ENCODE measurements around the gene FOXE3.

FOXE3 gene

DNA sequence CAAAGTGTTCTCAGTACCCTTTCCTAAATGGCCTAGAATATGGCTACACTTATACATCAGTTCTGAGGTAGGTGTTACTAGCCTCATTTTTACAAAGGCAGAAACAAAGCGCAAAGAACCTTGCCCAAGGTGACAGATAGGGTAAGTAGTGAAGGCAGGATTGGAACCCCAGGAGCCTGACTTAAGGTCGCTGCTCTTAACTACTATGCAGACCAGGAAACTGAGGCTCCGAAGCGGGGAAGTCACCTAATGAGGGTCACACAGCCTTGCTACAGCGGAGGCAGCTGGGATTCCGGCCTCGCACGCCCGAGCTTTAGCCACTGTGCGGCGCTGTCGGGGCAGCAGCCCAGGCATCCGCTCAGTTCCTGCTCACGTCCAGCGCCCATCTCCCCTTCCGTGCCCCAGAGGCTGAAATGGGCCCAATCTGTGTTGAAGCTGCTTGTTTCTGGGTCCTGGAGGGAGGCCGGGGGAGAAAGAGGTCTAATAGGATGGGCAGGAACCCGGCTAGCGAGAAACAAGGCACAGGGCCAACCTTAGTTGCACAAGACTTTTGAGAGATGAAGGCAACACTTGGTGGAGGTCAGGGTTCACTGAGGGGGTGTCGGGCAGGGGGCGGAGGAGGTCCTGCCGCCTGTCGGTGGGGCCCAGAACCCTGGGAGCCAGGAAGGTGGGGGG is 20.4 kb downstream of the FOXE3 start:
- DNase-seq = peak; percentile 40

DNA sequence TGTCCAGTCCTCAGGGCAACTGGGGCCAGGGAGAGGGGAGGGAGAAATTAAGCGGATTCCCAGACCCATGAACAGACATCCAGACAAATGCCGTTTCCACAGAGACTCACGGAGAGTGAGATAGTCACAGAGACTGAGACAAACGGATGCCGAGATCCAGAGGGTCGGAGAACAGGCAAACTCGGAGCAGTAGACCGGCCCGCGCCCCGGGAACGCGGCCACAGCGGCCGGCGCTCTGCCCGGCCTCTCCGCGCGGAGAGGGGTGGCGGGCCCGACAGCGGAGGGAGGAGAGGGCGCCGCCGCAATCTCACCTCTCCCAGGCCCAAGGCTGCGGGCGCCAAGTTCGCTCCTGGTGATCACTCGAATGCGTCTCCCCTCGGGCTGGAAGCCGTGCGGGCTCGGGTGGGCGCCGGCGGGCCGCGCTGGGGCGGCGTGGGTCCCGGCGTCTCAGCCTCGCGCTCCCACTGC is 20.9 kb downstream of the FOXE3 start:
- DNase-seq = no peak

DNA sequence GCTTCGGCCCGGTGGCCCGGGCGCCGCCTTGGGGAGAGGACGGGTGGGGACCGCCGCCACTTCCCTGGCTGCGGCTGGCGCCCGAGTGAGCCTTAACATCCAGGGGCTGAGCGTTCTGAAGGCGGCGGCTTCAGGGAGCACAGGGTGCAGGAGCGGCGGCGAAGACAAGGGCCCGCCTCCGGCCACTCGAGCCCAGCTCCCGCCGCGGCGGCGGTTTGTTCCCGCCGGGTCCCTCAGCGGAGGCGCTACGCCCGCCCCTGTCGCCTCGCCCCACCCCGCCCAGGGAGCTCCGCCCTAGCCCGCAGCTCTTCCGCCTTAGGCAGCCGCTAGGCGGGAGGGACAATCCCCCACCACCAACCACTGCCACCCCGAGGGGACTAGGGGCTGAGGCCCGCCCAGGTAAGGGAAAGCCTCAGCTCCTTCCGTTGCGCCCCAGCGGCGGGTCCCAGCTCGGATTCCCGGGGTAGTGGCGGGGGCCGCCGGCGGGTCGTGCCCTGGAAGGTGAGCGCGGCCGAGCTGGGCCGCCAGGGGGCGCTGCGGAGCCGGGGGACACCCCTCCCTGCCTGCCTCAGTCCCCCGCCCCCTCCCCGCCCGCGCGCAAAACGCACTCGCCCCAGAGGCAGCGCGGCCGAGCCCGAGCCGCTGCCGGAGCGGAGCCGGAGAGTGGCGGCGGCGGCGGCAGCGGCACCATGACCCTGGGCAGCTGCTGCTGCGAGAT is 21.5 kb downstream of the FOXE3 start, which contains the start of gene FOXD2:
FOXD2 (plus strand) TSS at position 598 of the 718 bp plus-strand sequence; CDS start at position 690, 92 bp downstream.
- peak; percentile 85 for DNase-seq

DNA sequence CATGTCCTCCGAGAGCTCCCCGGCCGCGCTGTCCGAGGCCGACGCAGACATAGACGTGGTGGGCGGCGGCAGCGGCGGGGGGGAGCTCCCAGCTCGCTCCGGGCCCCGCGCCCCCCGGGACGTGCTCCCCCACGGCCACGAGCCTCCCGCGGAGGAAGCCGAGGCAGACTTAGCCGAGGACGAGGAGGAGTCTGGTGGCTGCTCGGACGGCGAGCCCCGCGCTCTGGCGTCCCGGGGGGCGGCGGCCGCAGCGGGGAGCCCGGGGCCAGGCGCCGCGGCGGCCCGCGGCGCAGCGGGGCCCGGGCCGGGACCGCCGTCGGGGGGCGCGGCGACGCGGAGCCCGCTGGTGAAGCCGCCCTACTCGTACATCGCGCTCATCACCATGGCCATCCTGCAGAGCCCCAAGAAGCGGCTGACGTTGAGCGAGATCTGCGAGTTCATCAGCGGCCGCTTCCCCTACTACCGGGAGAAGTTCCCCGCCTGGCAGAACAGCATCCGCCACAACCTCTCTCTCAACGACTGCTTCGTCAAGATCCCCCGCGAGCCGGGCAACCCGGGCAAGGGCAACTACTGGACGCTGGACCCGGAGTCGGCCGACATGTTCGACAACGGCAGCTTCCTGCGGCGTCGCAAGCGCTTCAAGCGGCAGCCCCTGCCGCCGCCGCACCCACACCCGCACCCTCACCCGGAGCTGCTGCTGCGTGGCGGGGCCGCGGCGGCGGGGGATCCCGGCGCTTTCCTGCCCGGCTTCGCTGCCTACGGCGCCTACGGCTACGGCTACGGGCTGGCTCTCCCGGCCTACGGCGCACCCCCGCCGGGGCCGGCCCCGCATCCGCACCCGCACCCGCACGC is 22.3 kb downstream of the FOXE3 start:
- DNase-seq = no peak

DNA sequence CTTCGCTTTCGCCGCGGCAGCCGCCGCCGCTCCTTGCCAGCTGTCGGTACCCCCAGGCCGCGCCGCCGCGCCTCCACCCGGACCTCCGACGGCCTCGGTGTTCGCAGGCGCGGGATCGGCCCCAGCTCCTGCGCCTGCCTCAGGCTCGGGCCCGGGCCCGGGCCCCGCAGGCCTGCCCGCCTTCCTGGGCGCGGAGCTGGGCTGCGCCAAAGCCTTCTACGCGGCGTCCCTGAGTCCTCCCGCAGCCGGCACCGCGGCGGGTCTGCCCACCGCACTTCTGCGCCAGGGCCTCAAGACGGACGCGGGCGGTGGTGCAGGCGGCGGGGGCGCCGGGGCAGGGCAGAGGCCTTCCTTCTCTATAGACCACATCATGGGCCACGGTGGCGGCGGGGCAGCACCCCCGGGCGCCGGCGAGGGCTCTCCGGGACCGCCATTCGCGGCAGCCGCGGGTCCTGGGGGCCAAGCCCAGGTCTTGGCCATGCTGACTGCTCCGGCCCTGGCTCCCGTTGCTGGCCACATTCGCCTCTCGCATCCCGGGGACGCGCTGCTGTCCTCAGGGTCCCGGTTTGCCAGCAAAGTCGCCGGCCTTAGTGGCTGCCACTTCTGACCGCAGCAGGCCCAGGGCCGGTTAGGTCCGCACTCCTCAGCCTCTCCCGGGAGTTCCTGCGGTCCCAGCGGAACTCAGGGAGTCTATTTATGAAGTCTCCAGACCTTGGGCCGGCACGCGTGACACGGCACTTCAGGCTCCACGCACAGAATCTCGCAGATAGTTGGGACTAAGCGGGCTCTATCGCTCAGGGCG is 23.1 kb downstream of the FOXE3 start:
- DNase-seq = no peak

DNA sequence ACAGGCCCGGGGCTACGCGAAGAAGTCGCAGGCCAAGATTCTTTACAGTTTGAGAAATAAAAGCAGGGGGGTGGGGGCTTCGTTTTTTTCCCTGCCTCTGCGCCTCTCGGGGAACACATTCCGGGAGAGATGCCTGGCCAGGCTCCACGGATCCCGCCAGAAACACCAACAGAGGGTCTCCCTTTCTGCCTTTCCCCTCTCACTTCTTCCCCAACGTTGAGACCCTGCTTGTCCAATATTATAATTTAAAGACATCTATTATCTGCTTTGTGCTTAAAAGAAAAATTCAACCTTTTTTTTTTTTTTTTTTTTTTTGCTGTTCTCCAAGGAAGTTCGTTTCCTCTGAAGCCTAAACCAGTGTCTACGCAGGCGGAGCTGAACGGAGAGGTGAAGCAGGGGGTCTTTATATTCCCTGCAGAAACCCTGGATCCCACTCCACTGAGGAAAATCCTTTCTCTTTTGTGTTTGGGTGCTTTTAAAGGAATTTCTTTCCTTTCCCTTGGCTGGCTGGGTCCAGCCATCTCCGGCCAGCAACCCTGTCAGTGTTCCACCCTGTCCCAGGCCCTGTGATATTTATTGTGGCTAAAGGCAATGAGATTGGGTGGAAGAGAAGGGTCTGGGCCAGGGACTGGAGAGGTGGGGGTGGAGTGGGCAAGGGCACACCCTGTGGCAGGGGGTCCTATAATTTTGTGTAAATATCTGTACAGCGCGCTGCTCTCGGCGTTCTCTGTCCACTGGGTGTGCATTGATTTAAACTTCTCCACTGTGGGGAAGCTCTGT is 23.9 kb downstream of the FOXE3 start:
- no peak for DNase-seq

DNA sequence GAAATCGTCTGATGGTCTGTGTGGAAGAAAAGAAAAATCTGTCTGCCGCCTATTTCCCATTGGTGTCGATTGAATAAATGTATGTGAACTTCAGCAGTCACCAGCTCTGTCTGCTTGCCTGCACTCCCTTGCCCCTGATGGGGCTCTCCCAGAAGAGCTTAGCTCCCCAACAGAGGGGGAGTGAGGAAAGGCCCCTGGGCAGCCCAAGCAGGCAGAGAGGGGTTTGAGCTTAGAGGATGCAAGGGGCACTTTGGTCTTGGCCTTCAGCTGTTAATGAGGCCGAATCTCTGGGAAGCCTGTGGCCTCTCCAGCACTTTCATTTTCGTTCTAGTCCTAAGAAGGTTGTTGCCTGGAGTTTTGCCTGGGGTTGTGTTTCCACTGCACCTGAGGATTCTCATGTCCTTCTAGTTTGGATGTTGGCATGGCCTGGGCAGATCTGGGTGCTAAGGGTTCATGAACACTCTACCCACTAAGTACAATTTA is 24.6 kb downstream of the FOXE3 start:
- no peak for DNase-seq

DNA sequence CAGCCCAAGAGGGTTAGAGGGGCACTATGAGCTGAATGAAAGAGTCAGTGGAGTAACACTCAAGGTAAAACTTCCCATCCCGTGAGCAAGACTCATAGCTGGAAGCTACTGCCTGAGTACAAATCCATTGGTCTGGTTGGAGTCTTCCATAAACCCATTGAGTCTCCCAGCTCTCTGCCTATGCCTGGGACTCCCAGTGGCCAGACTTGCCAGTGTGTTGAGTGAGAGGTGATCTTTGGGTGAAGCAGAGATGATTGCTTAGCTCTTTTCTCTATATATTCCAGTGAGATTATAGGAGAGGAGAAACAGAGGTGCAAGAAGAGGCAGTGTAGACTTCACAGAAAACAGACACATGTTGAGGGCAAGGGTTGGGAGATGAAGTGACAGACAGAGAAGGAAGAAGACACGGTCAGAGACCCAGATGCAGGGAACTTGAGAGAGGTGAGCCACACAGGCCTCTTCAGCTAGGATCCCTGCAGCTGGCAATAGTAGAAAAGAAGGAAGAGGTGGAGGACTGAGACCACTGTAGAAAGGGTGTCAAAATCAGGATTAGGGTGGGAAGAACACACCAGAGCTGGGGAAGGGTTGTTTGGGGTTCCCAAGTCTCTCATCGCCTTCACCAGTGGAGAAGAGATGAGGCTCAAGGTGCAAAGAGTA is 25.5 kb downstream of the FOXE3 start:
- no peak for DNase-seq

DNA sequence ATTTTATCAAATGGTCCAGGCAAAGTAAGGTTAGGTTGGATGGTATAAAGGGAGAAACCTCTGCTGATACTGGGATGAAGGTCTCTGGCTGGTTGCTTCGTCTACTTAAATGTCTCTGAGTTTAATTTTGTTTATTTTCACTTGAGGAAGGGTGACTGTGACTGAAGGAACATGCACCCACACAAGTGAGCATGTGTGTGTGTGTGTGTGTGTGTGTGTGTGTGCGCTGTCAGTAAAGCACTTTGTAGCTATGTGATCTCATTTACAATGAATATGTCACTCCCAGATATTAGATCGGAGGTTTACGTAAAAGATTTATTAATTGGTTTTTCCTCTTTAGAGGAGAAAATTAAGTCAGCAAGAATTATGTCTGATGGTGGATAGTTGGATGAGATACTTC is 26.1 kb downstream of the FOXE3 start:
- DNase-seq = no peak

DNA sequence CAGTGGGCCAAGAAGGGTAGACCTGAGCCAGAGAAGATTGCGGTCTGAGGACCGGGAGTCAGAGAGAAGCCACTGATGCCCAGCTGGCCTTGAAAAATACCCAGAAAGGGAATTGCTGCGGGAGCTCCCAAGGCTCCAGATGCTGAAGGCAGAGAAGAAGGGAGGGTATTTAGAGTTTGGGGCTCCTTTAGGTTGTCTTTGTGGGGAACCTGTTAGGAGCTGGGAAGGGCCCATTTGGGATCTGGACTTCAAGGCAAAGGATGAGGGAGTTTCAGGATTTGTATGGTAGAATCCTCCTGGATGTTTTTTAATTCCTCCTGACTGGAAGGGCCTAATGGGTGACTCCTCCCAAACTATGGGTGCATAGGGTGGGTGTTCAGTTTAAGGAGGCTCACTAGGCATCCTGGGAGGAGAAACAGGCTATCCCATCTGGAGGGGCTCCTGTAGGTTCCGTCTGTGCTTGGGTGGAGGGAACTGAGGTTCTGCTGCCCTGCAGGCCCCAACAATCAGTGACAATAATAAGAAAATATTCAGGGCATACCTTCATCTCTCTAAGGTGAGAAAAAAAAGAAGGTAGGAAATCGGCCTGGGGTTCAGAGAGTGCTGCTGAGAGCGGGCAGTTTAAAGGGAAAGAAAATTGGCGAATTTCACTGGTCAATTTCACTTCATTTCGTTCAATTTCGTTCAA is 26.9 kb downstream of the FOXE3 start:
- no peak for DNase-seq

DNA sequence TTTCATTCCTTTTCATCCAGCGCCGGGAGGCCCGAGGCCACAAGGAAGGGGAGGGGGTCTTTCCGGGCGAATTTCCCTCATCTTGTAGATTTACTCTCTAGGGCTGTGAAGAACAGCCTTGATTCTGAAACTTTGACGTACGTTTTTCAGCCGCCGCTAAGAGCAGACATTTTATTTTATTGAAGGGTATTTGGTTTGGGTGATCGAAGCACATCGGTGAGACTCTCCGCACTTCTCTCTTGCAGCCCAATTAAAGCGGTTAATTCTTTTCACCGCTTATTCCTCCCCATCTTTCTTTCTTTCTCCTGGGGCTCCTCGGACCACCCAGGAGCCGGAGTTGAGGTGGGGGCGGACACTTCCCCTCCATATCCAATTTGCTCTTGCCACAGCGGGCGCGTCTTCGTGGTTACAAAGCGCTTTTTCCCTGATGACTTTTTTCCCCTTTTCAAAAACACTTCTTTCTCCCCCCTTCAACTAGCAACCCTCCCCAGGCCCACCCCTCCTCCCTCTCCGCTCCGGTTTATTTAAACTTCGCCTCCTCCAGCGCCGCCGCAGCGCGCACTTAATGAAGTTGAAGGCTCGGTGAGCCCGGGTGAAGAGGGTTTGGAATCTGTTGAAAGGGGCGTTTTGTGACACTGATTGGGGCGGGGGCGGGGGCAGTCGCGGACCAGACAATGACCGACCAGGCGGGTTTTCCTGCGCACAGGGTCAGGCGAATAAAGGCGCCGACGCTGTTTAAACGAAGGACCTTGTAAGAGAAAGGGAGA is 27.6 kb downstream of the FOXE3 start:
- DNase-seq = no peak

DNA sequence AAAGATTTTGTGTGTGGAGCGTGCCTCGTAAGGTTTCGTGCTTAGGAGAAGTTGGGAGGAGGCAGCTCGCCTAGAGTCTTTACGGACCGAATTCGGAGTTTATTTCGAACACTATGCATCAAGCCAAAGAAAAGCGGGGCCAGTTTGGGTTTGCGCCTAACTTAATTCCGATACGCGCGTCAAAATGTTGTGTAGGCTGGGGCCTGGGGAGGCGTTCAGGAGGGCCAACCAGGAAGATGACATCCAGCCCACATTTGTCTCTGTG is 28.1 kb downstream of the FOXE3 start:
- no peak for DNase-seq

DNA sequence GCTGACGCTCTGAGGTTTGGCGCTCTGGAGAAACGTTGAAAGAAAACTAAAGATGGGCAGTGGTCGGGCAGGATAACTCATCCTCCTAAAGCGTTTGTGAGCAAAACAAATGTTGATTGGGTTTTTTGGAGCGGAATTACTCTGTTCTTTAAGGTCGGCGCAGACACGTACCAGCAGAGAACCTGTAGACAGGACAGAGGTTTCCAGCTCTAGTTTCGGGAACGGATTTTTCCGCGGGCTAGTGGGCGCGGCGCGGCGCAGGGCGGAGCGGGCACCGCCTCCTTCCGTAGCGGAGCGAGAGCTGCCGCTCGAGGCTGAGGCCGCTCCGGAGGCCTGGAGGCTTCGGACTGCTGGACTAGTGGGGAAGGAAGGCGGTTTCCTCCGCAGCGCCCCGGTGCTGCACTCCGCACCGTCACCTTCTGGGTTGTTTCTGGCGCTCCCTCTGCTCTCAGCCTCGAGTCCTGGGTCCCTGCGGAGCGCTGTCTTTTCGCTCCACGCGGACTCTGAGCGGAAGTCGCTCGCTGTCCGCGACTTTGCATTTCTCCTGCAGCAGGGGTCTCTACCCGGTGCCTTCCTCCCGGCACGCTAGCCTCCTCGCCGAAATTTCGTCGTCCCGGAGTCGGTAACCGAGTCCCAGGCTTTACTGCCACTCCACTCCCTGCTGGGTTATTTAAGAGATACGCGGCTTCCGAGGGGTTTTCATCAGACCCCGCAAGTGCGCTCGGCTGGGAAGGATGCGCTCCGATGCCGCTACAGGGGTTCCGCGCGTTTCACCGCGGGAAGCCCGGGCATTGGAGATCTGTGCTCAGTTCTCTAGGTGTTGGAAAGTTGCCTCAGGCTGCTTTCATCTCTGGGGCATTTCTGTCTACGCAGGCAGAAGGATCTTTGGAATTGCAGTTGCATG is 28.7 kb downstream of the FOXE3 start:
- no peak for DNase-seq

DNA sequence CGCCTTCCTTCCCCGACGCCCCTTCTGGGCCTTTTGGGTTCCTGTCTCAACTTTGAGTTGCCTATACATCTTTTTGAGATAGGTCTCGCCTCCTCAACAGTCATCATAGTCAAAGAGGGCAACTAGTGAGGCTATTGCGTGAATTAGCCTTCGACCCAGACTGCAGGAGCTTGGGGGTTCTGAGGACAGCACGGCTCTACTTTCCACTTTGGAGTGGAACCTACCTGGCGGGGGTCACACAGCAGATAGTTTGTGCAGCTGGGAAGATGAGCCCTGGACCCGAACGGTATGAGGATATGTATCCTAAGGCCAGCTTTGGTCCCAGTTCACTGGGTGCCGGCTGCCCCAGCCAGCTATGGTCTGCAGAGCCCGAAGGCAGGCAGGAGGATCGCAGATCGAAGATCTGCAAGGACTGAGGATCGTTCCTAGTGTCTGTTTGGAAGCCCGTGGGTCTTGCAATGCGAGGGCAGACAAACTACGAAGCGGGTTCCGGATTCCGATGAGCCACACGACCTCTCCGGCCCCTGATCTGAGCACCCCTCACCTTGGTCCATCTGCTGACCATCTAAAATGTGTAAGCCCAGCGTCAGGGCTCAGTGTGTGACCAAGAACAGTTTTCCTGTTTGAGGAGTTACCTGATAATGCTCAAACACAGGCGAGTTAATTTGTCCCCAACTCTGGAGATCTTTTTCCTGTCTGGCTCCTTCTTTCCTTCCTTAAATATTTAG is 29.9 kb downstream of the FOXE3 start:
- DNase-seq = no peak

DNA sequence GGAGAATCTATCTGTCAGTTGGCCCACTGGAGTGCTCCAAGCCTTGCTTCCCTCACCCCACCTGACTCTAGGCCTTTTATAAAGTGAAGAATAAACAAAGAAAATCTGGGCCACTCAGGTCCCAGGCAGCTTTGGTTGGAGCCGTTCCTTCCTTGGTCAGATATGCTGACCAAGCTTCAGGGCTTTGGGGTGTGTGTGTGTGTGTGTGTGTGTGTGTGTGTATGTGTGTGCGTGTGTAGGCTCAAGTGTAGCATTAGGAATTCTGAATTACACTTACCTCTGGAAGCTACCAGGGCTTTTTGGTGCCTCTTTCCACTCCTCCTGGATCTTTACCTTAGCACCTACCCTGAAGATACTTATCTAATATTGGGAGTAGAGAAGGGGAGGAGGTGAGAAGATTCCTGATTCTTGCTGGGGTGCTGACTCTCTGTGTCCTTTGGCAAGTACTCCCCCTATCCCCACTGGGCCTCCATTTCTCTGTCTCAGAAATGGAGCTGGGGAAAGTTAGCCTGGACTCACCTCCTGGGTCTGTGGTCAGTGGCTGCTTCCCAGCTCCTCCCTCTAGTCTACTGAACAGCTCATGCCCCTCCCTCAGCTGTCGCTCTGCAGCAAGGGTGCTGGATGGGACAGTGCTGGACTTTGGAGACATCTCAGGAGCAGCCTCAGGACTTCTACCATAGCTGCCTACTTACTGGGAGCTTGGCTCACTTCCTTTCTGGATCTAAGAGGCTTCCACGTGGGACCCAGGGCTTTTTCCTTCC is 32.6 kb downstream of the FOXE3 start:
- no peak for DNase-seq

DNA sequence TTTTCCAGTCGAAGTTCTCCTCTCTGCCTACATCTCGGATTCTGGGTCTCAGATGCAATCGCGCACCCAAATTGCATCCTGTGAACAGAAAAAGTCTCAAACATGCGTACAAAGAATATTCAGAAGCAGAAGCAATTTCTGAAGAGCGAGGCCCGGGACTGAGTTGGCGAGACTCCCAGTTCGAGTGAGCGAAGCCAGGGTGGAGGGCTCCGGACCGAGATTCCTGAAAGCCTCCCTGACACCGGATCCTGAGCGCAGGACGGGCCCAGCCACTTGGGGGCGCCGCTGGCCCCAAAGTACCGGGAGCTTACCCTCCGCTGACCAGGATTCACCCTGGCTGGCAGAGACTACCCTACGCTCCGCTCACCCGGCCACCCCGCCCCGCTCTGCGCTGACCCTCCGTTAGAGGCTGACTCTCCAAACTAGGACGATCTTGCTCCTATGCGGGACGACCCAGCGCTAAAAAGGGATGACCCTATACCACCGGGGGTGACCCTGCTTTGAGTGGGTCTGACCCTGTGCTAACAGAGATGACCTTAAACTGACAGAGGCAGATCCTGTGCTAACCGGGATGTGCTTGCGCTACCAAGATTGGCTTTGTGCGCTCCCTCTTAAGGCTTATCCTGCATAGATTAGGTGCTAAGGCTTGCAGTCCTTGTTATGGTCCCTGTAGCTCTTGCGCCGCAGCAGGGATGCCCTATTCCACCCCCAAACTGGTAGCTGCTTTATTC is 33.9 kb downstream of the FOXE3 start:
- DNase-seq = no peak

DNA sequence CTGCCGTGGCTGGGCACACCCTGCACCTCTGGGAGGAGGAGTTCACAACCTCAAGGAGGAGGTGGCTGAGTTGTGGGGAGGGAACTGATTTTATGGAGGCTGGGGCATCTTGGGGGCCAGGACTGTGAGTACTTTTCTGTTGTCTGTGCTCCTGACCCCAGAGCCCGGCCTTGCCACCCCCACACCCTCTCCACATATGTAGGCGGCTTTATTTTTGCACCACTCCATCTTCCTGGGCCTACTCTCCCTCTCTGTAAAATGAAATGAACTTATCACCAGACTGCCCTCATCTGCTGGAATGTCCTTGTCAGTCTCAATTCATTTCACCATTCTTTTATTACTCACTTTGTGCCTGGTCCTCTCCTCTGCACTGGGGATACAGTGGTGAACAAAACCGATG is 34.5 kb downstream of the FOXE3 start:
- no peak for DNase-seq

Measured in effector CD8-positive, alpha-beta T cell (primary cell).